Kidney (tissue), 14 donors: ENCODE measurements around the gene ZSCAN5B. TPM values are rescaled to one million over a fixed set of nuclear protein-coding genes. Genes with fewer than 3 reads are reported as not detected.

Experiments used
- DNase-seq, 5 donors: peaks; one replicate each; pipeline ENCODE4 v3.0.0-alpha.2; 2013 to 2020
- FAIRE-seq: peaks from 2 replicates; lab custom pipeline; 2012; peaks lifted over from hg19 to GRCh38; lab: Jason Lieb, UNC
- H3K27ac ChIP-seq, 2 donors: one replicate each; pipeline ENCODE4 v1.7.0; 2013; ENCODE audit warnings: low read depth in 2 of 2, low read length in 2 of 2, inconsistent platforms in 1 of 2
- H3K27me3 ChIP-seq: one replicate; pipeline ENCODE4 v1.7.1; 2013; ENCODE audit warnings: low read length, inconsistent platforms; ENCODE audit not compliant: control insufficient read depth, insufficient read depth
- H3K36me3 ChIP-seq, 3 donors: one replicate each; pipeline versions ENCODE4 v1.7.0 to v1.7.1; 2013; ENCODE audit warnings: low read length in 3 of 3, control low read depth in 1 of 3, inconsistent platforms in 1 of 3; ENCODE audit not compliant: insufficient read depth in 3 of 3, control insufficient read depth in 2 of 3
- H3K4me1 ChIP-seq, 3 donors: one replicate each; pipeline versions ENCODE4 v1.7.0 to v1.7.1; 2013; ENCODE audit warnings: low read length in 3 of 3, inconsistent platforms in 1 of 3, low read depth in 1 of 3; ENCODE audit not compliant: control insufficient read depth in 2 of 3, insufficient read depth in 2 of 3
- H3K4me3 ChIP-seq, 3 donors: one replicate each; pipeline versions ENCODE4 v1.7.0 to v1.8.1; 2013; ENCODE audit warnings: low read length in 3 of 3, control low read depth in 1 of 3, inconsistent platforms in 1 of 3
- H3K9ac ChIP-seq, 3 donors: one replicate each; pipeline versions ENCODE4 v1.7.0 to v1.7.1; 2013; ENCODE audit warnings: low read length in 3 of 3, control low read depth in 1 of 3, inconsistent platforms in 1 of 3
- H3K9me3 ChIP-seq, 3 donors: one replicate each; pipeline versions ENCODE4 v1.7.0 to v1.7.1; 2013; ENCODE audit warnings: low read length in 3 of 3, control low read depth in 1 of 3, inconsistent platforms in 1 of 3; ENCODE audit not compliant: control insufficient read depth in 2 of 3, insufficient read depth in 1 of 3
- CTCF ChIP-seq: IDR thresholded peaks from 3 replicates; pipeline ENCODE4 v1.5.1; 2012; ENCODE audit warnings: mild to moderate bottlenecking, moderate library complexity, borderline replicate concordance; ENCODE audit not compliant: insufficient read depth; ENCODE audit errors: extremely low read depth
- intact Hi-C: fragments of 100-400 bp; cut with DNase I; formaldehyde crosslinking; loops from one replicate; pipeline ENCODE4 v1.11.1; 2022
- polyA plus RNA-seq: library from polyadenylated mRNA; stranded (reverse); fragments of 350-450 nt; fragmentation: Illumina TruSeq; extraction: RNeasy Lipid Tissue Mini Kit (QIAGEN cat#74804); gene quantifications from one replicate; pipeline ENCODE4 v1.2.3, GENCODE V29; 2014; ENCODE audit warnings: low read depth, low replicate concordance; ENCODE audit not compliant: insufficient read depth
- total RNA-seq: library from RNA; stranded (reverse); fragmentation: NEBNext Ultra II Directional; extraction: Animal tissue kit (Norgen Biotek cat#: 25700); gene quantifications from one replicate; pipeline ENCODE4 v1.2.1, GENCODE V29; 2021
- donor health status: control.
- donor health status: control.
- donor health status: control.
- donor health status: control.
- donor health status: control.
- donor health status: DM: yes; HTN: yes; CAD: no.
- donor health status: Normal renal cell carcinoma (clear cell type).

Gene ZSCAN5B
- total and polyA plus RNA-seq, 2 donors from 2014 or later: not detected

DNA sequence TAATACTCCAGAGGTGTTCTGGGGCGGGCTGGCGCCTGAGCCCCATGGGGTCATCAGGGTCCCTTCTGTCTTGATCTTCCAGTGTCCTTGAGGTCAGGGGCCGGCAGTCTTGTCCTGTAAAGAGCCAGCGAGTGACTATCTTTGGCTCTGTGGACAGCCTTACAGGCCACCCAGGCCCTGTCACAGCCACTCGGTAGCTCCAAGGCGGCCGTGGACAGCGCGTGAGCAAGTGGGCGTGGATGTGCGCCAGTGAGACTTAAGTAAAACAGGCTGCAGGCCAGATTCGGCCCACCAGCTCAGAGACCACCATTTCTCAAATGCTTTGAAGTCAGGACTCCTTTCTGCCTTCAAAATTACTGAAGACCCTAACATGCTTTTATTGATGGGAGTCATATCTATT, 52.8 kb downstream of the ZSCAN5B start:
- no peak for FAIRE-seq
- no peak for DNase-seq

DNA sequence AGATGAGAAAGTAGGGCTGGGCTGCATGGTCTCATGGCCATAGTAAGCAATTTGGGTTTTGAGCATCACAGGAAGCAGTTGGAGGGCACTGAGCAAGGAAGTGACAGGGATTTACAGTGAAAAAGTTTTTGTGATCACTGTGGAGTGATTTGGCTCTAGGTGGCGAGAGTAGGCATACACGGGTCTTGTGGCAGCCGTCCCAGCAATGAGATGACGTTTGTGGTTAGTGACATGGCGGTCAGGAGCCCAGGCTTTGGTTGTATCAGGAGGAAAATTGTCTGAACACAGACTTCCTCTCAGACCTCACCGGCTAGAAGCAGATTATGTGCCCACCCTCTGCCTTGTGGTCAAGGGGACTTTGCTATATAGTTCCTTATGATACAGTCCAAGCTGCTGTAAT, 53.2 kb downstream of the ZSCAN5B start:
- H3K9ac ChIP-seq: no peak overlapping the region
- no peak overlapping the region for H3K27ac ChIP-seq
- no peaks in the 10 kb centered on the region for H3K36me3 ChIP-seq
- FAIRE-seq (no peak), DNase-seq (no peak)
- H3K4me1 ChIP-seq: peaks cover 4 to 21% (median 9%) of the 10 kb centered on the region in 3 donors
- intact Hi-C loops: no loop called here
- no peaks in the 10 kb centered on the region for H3K9me3 ChIP-seq
- H3K4me3 ChIP-seq: no peak overlapping the region
- TF ChIP-seq CTCF: no peak
- H3K27me3 ChIP-seq: no peaks in the 10 kb centered on the region

More for the DNA sequence above, 52.8 kb downstream of the ZSCAN5B start:
- no peak overlapping the region for H3K4me3 ChIP-seq
- no peaks in the 10 kb centered on the region for H3K9me3 ChIP-seq
- intact Hi-C loops: no loop called here
- no peak for TF ChIP-seq CTCF
- no peak overlapping the region for H3K9ac ChIP-seq
- H3K27ac ChIP-seq: no peak overlapping the region
- H3K36me3 ChIP-seq: peaks cover 0 to 3% (median 2%) of the 10 kb centered on the region in 3 donors
- H3K4me1 ChIP-seq: peaks cover 2 to 20% (median 9%) of the 10 kb centered on the region in 3 donors
- H3K27me3 ChIP-seq: no peaks in the 10 kb centered on the region

- H3K27ac ChIP-seq: peak overlapping the region in 1 of 2 donors; percentile 59
- H3K27me3 ChIP-seq: no peaks in the 10 kb centered on the region
- no peaks in the 10 kb centered on the region for H3K36me3 ChIP-seq
- FAIRE-seq: no peak
- no peak overlapping the region for H3K9ac ChIP-seq
- no peaks in the 10 kb centered on the region for H3K9me3 ChIP-seq
- TF ChIP-seq CTCF: no peak
- peak overlapping the region in 2 of 3 donors; percentile 37 to 88 for H3K4me3 ChIP-seq
- no peak for DNase-seq
- intact Hi-C loops: no loop called here
- peaks cover 4 to 21% (median 9%) of the 10 kb centered on the region in 3 donors for H3K4me1 ChIP-seq
These were observed 54.6 kb downstream of the ZSCAN5B start for GRCh38 chr19:56142897-56143434.
